HG03378 (cell line): ENCODE measurements around the gene FBXO15.

Experiments
- ATAC-seq: cut with Tn5 transposase; IDR thresholded peaks from one replicate; pipeline ENCODE4 v1.9.1; 2021; ENCODE audit warnings: mild to moderate bottlenecking, moderate library complexity; ENCODE audit not compliant: unreplicated experiment

FBXO15 gene

GRCh38 chr18:74147779-74148542, at the start of gene FBXO15, which contains the start of gene TIMM21:
Gene FBXO15 (minus strand): TSS chr18:74147834. CDS start chr18:74147785, 49 bp downstream.
Gene TIMM21 (plus strand): TSS chr18:74148523. CDS start chr18:74148809, 286 bp downstream.
- ATAC-seq = peak; percentile 88

- peak; percentile 81 for ATAC-seq
These were observed 48.8 kb upstream of the FBXO15 start for GRCh38 chr18:74196220-74197119.

- no peak for ATAC-seq
These were observed 47.1 kb upstream of the FBXO15 start for GRCh38 chr18:74194691-74195090.

GRCh38 chr18:74191577-74191976, 43.9 kb upstream of the FBXO15 start:
- no peak for ATAC-seq

GRCh38 chr18:74190086-74190485, 42.5 kb upstream of the FBXO15 start:
- no peak for ATAC-seq

- no peak for ATAC-seq
These were observed 39.0 kb upstream of the FBXO15 start for GRCh38 chr18:74186661-74187060.

- ATAC-seq = no peak
These were observed 38.2 kb upstream of the FBXO15 start for GRCh38 chr18:74185860-74186259.

GRCh38 chr18:74184875-74185274, 37.2 kb upstream of the FBXO15 start:
- no peak for ATAC-seq

GRCh38 chr18:74183130-74183529, 35.5 kb upstream of the FBXO15 start:
- ATAC-seq = no peak

GRCh38 chr18:74182335-74182734, 34.7 kb upstream of the FBXO15 start:
- no peak for ATAC-seq

GRCh38 chr18:74179623-74180199, 32.1 kb upstream of the FBXO15 start:
- ATAC-seq = no peak

- ATAC-seq = no peak
These were observed 31.2 kb upstream of the FBXO15 start for GRCh38 chr18:74178884-74179283.

- no peak for ATAC-seq
These were observed 28.0 kb upstream of the FBXO15 start for GRCh38 chr18:74175658-74176057.

GRCh38 chr18:74173434-74173750, 25.8 kb upstream of the FBXO15 start:
- no peak for ATAC-seq

- ATAC-seq = no peak
These were observed 25.2 kb upstream of the FBXO15 start for GRCh38 chr18:74172697-74173433.

- ATAC-seq = peak; percentile 81
These were observed 24.4 kb upstream of the FBXO15 start for GRCh38 chr18:74171910-74172606.

GRCh38 chr18:74166386-74166785, 18.8 kb upstream of the FBXO15 start:
- ATAC-seq = no peak

- ATAC-seq = peak; percentile 48
These were observed 15.5 kb upstream of the FBXO15 start for GRCh38 chr18:74163019-74163660.

- ATAC-seq = no peak
These were observed 7.6 kb upstream of the FBXO15 start for GRCh38 chr18:74155276-74155675.

GRCh38 chr18:74154716-74155115, 7.1 kb upstream of the FBXO15 start:
- ATAC-seq = no peak
